Activated CD4-positive, alpha-beta T cell treated with anti-CD3 and anti-CD28 coated beads, Interleukin-2, amount 50 U/mL, for 4 hours (primary cell): ENCODE measurements around the gene CELF4.
"Not testable (repeated sequence)": the region's sequence is repeated elsewhere in the genome, so short reads cannot be mapped to it uniquely, and the experiment has no call there.

Experiments used
- DNase-seq, 2 experiments: peaks; one replicate each; pipeline ENCODE4 v3.0.0-alpha.2; 2020

CELF4 gene

GRCh38 chr18:37385846-37386778 lies 179.5 kb downstream of the CELF4 start:
- no peak for DNase-seq

DNA sequence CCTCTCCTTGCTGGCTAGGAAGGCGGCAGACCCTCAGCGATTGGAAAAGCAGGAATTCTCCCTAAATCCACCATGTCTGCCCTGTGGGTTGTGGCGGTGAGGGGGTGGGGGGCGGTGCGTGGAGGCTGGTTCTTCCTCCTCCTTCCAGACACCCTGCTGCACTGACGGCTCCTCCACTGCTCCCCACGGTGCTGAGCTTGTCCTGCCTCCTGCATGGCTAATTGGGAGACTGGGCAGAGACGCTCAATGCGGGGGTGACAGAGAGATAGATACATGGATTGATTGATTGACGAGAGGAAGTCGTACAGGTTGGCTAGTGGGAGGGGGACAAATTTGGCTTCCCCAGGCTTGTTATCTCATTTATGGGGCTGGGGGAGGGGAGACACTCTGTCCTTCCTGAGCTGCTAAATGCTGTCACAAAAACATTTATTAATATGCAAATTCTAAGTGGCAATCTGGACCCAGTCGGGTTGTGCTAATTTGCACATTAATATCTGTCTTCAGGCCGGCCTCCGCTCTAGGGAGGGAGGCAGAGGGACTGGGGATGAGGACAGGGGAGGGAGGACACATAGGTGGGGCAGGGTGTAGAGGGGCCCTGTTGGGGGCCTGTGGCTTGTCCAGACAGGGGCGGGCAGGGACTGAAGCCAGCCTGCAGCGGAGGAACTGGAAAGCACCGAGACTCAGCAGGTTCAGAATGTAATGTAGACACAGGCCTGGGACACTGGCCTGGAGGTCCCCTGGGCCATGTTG lies 181.6 kb downstream of the CELF4 start:
- DNase-seq = no peak

- DNase-seq = no peak
These were observed 182.4 kb downstream of the CELF4 start for GRCh38 chr18:37383036-37383785.

- DNase-seq = no peak
These were observed 184.0 kb downstream of the CELF4 start for GRCh38 chr18:37381554-37381953.

- no peak for DNase-seq
These were observed 185.0 kb downstream of the CELF4 start for GRCh38 chr18:37380546-37381110.

GRCh38 chr18:37378336-37379010 lies 187.1 kb downstream of the CELF4 start:
- DNase-seq = no peak

GRCh38 chr18:37375181-37375580 lies 190.4 kb downstream of the CELF4 start:
- no peak for DNase-seq

GRCh38 chr18:37368110-37368954 lies 197.3 kb downstream of the CELF4 start:
- DNase-seq = no peak

DNA sequence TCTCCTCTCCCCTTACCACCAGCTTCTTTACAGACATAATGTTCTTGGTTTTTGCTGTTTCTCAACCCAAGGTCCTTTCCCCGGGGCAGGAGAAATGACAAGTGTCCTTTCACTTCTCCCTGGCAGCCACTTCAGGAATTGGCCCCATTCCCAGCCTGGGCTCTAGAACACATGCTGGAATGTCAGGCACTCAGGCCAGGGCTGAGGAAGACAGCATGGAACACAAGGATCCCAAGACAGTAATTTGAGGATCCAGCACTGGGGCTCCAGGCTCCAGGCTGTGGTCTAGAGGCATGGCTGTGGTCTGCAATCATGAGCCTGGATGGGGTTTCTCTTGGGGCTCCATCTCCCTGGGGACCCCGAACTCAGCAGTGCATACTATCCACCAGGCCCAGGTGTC lies 201.4 kb downstream of the CELF4 start:
- no peak for DNase-seq

DNA sequence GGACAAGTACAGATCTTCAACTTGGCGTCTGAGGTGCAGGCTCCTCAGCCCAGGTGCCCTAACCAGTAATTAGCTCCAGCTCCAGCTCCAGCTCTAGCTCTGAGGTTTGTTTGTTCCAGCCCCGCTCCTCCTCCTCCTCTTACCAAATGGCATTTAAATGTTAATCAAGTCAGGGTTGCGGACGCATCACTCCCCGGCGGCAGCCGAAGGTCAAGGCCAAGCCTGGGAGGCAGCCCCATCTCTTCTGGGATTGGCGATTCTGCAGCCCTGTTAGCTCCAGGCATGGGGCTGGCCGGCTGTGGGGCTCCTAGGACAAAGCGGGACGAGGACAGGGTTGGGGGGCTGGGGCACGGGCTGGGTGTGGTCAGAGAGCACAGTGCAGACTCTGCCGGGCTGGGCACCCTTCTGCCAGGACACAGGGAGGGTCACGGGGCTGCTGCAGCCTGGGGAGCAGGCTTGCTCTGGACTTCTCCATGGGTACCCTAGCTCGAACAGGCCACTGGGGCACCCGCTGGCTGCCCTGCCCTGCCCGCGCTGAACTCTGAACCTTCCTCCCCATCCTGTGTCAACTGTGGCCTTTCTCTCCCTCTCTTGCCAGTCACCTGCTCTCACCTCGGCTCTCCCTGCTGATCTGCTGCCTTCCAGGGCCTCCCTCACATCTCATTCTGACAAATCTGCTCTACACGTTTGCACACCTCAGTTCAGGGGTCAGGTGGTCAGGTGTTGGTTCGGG lies 203.3 kb downstream of the CELF4 start:
- no peak for DNase-seq

DNA sequence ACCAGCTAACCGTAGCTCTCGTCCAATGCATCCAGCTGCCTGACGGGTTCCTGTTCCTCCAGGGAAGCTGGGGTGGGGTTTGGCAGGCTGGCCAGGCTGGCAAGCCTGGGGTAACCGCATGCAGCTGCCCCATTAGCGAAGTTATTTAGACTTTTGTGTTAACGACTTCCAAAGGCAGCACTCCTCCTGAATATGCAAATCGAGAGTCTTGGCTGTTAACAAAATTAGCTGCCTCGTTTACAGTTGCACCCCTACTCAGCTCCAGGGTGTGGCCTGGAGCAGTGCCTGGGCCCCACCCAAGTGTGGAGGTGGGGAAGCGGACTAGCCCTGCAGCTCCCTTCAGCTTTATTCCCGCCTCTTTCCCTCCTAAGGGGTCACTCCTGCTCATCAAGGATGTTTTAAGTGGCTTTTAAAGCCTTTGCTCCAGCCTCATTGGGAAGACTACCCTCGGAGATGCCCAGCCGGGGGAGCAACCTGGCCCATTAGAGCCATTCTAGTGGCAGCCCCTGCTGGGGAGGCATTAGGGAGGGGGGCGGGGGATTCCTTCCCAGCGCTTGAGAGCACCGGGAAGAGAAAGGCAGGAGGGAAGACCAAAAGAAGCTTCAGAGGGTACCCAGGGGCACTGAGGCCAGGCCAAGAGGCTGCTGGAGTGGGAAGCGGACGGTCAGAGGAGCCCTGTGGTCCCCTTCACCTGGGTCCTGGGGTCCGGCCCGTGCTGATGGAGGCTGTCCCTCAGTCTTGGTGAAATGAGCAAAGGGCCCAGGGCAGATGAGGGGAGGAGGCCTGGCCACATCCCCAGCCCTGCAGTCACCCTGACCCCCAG lies 204.1 kb downstream of the CELF4 start:
- no peak for DNase-seq

GRCh38 chr18:37358061-37358460 lies 207.5 kb downstream of the CELF4 start:
- DNase-seq = not testable (repeated sequence)

DNA sequence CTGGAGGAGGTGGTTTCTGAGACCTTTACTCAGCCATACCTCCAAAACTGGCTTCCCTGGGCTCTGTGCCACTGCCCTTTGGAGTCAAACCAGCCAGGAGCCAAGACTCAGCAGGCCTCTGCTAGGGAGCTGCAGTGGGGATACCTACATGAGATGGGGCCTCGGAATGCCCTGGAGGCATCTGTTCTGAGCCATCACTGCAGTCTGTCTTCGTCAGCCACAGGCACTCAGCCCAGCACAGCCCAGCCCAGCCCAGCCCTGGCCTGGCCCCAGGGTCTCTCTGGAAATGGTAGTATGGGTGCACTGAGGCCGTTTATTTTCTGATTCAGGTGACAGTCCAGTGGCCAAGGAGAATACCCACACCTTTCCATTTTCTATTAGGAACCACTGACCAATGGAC lies 209.8 kb downstream of the CELF4 start:
- no peak for DNase-seq

DNA sequence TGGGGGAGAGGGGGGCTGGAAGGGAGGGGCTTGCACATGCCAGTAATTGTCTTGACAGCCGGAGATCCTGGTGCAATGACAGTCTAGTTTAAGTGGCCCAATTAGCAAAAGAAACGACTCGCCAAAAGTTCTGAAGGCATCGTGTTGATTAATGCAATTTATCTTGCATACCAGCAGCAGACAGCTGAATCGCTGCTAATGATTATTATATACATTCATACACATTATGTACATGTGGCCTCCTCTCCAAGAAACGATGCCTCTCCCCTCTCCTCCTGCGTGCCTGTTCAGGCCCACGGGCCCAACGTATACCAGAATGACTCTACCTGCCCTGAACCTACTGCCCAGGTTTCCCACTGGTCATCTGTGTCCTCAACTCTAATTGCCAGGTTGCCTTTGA lies 214.5 kb downstream of the CELF4 start:
- no peak for DNase-seq

GRCh38 chr18:37348729-37349128 lies 216.9 kb downstream of the CELF4 start:
- no peak for DNase-seq

- DNase-seq = no peak
These were observed 219.6 kb downstream of the CELF4 start for GRCh38 chr18:37346048-37346447.

DNA sequence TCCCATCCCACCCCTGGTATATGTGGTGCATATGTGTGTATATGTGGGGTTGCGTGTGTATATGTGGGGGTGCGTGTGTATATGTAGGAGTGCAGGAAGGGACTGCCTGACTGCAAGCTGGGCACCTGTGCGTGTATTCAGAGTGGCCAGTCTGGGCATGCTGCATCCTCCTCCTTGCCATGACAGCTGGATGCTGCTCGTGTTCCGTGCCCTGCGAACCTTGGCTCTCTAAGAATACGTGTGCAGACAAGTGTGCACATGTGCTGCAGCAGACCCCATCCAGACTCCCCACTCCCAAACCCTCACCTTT lies 222.1 kb downstream of the CELF4 start:
- DNase-seq = no peak

DNA sequence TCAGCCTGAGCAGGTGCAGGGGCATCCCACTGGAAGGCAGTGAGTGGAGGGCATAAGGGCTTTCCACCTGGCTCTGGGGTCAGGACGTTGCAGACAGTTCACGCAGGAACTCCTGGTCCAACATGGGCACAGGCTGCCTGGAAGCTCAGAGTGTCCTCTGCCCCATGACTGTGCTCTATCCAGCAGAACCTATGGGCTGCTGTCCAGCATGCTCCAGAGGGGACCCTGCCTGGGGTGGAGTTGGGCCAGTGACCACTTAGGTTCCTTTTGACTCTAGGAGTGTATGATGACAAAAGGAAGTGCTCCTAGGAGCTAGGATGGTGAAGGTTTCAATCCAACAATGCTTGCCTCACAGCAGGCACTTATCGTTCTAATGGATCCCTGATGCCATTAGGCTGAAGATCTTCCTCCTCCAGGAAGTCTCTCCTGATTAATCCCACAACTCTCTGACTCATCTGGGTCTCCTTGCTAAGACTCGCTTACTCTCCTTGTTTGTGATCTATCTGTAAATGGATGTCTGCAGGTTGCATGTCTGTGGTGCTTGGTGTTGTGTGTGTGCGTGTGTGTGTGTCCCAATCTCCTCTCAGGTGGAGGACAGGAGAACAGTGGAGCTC lies 224.0 kb downstream of the CELF4 start:
- DNase-seq = no peak

DNA sequence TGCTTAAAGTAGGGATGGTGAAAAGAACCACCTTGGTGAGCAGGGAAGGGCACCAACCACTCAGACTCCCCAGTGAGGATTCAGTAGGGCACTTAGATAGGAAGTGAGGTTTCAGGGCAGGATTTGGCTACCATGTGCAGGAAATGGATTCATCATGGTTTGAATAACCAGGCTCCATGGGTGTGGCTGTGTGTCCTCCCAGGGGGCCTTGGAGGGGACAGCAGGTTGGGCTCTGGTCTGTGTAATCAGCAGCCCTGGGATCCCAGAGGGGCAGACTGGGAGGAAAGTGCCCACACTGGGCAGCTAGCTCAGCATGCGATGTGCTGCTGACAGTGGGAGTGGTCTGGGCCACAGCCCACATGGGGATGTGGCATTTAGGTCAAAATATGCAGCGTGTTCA lies 224.6 kb downstream of the CELF4 start:
- DNase-seq = no peak
